GM12872 (cell line): ENCODE results near the gene LRRC36.

Source experiments
- CTCF ChIP-seq: IDR thresholded peaks from 3 replicates; pipeline ENCODE4 v1.5.1; 2011; ENCODE audit warnings: low read depth, mild to moderate bottlenecking, low read length, moderate library complexity; ENCODE audit not compliant: insufficient read depth

LRRC36 gene

GRCh38 chr16:67312719-67313118 is 13.9 kb upstream of the LRRC36 start:
- no peak for TF ChIP-seq CTCF

- no peak for TF ChIP-seq CTCF
These were observed 8.8 kb upstream of the LRRC36 start for GRCh38 chr16:67317853-67318252.

GRCh38 chr16:67326115-67326471 is 522 bp upstream of the LRRC36 start:
- TF ChIP-seq CTCF = no peak

GRCh38 chr16:67327743-67328142 is 1.1 kb downstream of the LRRC36 start:
- no peak for TF ChIP-seq CTCF

- no peak for TF ChIP-seq CTCF
These were observed 3.3 kb downstream of the LRRC36 start for GRCh38 chr16:67329901-67330300.

- no peak for TF ChIP-seq CTCF
These were observed 6.7 kb downstream of the LRRC36 start for GRCh38 chr16:67333315-67333714.

GRCh38 chr16:67336116-67336515 is 9.5 kb downstream of the LRRC36 start:
- no peak for TF ChIP-seq CTCF

- no peak for TF ChIP-seq CTCF
These were observed 10.0 kb downstream of the LRRC36 start for GRCh38 chr16:67336648-67337047.
